A549 treated with AZD9567 at 1 μM for 4 hours (cell line): ENCODE data around the gene CEP43. TPM values are rescaled to one million over a fixed set of nuclear protein-coding genes. Genes with fewer than 3 reads are reported as not detected.

ENCODE experiments used
- total RNA-seq: library from RNA; stranded (reverse); fragments of 200-300 nt; extraction: Qiagen RNA extraction; gene quantifications from 5 replicates; pipeline ENCODE4 v1.2.3, GENCODE V29; 2022; ENCODE audit not compliant: insufficient read depth

Gene CEP43
- total RNA-seq = 9.4 to 10.4 TPM (median 9.9 TPM) in 5 replicates

GRCh38 chr6:166999145-166999883, at the start of gene CEP43:
TSS of gene CEP43 (plus strand) at chr6:166999397. CDS start at chr6:166999413, 16 bp downstream.

GRCh38 chr6:166956444-166957086, 42.6 kb upstream of the CEP43 start, which contains the start of gene RNASET2:
TSS of gene RNASET2 (minus strand) at chr6:166956550. CDS start at chr6:166956182, 368 bp downstream.

Other genes starting within 250 kb of the CEP43 start
- 15.5 to 27.9 TPM (median 16.1 TPM) in 5 replicates for gene RNASET2, start 42.8 kb upstream of the CEP43 start, total RNA-seq
- 0.02 TPM in 1 of 5 replicates, not detected in the others for gene CCR6, start 123.7 kb downstream of the CEP43 start, total RNA-seq
- not detected in 5 replicates for gene GPR31, start 158.6 kb downstream of the CEP43 start, total RNA-seq